Panc1 (cell line): ENCODE measurements around the gene FOXI2.

Experiments
- POLR2AphosphoS5 ChIP-seq: IDR thresholded peaks from 2 replicates; pipeline ENCODE4 v1.6.1; 2012; ENCODE audit warnings: mild to moderate bottlenecking, low read depth, low read length, moderate library complexity
- REST ChIP-seq, 2 experiments: IDR thresholded peaks; 2 replicates each; pipeline ENCODE4 v1.6.1; 2011 to 2012; ENCODE audit warnings: low read depth in 2 of 2, control low read depth in 1 of 2, low read length in 1 of 2, mild to moderate bottlenecking in 1 of 2, moderate library complexity in 1 of 2; ENCODE audit not compliant: insufficient read depth in 1 of 2
- SIN3A ChIP-seq: IDR thresholded peaks from 2 replicates; pipeline ENCODE4 v1.6.1; 2012; ENCODE audit warnings: low read depth, mild to moderate bottlenecking, low read length, moderate library complexity, borderline replicate concordance; ENCODE audit not compliant: insufficient read depth
- TCF7L2 ChIP-seq: IDR thresholded peaks from 2 replicates; pipeline ENCODE4 v1.6.1; 2011; ENCODE audit warnings: mild to moderate bottlenecking, low read depth, low read length, inconsistent platforms
- TF ChIP-seq, protein P1 (sequence below): fragments of 450-650 bp; IDR thresholded peaks from 2 replicates; pipeline ENCODE4 v1.5.1; 2017; ENCODE audit warnings: mild to moderate bottlenecking

GRCh38 chr10:127690176-127690835 lies 46.7 kb upstream of the FOXI2 start:
- TF ChIP-seq, protein P1, sequence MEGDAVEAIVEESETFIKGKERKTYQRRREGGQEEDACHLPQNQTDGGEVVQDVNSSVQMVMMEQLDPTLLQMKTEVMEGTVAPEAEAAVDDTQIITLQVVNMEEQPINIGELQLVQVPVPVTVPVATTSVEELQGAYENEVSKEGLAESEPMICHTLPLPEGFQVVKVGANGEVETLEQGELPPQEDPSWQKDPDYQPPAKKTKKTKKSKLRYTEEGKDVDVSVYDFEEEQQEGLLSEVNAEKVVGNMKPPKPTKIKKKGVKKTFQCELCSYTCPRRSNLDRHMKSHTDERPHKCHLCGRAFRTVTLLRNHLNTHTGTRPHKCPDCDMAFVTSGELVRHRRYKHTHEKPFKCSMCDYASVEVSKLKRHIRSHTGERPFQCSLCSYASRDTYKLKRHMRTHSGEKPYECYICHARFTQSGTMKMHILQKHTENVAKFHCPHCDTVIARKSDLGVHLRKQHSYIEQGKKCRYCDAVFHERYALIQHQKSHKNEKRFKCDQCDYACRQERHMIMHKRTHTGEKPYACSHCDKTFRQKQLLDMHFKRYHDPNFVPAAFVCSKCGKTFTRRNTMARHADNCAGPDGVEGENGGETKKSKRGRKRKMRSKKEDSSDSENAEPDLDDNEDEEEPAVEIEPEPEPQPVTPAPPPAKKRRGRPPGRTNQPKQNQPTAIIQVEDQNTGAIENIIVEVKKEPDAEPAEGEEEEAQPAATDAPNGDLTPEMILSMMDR = no peak
- TF ChIP-seq SIN3A (no peak), POLR2AphosphoS5 (no peak), REST (IDR thresholded peaks at IDR 0.05; ENCODE audit: insufficient read depth in 1 of 2, low read depth in 2 of 2, low read length in 1 of 2) (no peak), TCF7L2 (no peak)
